Measurements from ENCODE around the gene C11orf98. TPM values are rescaled to one million over a fixed set of nuclear protein-coding genes. Genes with fewer than 3 reads are reported as not detected.
"Not testable (repeated sequence)": the region's sequence is repeated elsewhere in the genome, so short reads cannot be mapped to it uniquely, and the experiment has no call there.

Gene C11orf98
- 86.3 and 116 TPM in 2 replicates for total RNA-seq (2014; rRNA removed; shearing (Covaris generic))

DNA sequence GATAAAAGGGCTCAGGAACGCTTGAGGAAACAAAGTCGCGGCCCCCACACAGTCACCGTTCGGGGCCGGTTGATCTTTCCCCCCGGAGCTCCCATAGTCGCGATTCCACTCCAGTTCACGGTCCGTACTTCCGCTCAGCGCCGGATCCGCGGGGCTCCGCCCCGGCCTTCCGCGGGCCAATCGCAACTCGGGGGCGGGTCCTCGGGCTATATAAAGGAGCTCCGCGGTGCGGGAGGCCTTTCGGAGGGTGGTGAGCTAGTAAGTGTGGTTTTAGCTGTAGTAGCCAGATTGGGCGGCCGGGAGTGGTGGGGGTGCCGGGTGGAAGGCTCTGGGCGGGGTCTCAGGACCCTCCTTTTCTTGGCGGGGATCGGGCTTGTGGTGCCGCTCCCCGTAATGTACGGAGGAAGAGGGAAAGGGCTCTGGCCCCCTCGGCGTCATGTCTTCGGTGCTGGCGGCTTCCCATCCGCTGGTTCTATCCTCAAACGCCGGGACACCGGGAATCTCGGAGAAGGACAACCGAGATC, at the start of gene C11orf98, which contains the start of gene CSKMT:
Gene C11orf98 (minus strand): TSS at position 136 of the 524 bp plus-strand sequence. CDS start 41 bp downstream, at position 95.
Gene CSKMT (plus strand): TSS at position 238 of the 524 bp plus-strand sequence. CDS start 568 bp downstream, outside the sequence.
- DNase-seq (ENCODE audit: low read depth) = peak; percentile 91

DNA sequence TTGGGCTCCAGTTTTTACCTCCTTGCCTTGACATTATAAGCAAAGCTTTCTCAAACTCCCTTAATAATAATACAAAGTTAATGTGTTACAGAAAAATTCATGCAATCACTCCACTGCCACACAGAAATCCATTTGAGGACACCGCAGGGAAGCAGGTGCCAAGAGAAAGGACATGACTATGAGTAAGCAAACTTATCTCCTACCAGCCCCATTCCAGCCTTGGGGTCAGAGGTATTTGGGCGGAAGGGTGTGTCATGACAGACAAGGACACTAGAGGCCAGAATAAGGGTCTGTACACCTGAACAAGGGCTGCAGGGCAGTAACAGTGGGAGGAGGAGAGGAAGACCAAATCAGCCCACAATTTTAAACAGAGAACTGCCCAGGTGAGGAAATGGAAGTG, 48.3 kb upstream of the C11orf98 start:
- DNase-seq (ENCODE audit: low read depth) = no peak

DNA sequence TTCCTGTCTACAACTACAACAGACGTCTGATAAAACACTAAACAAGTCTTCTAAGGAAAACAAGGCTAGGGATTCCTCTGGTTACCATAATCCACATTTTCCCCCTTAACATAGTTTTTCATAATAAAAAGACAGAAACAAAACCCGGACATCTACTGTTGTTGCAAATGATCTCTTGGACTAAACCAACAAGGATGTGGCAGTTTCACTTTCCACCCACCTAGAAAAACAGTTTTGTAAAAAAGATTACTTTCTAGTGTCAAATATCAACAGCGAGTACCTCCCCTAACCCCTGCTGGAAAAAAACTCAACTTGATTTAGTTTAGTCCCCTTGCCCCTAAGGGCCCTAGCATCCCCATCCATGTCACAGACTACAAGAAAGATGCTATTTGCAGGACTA, 47.9 kb upstream of the C11orf98 start:
- no peak for DNase-seq (ENCODE audit: low read depth)

- no peak for DNase-seq (ENCODE audit: low read depth)
Observed at GRCh38 chr11:62712276-62712812, 47.3 kb upstream of the C11orf98 start.

DNA sequence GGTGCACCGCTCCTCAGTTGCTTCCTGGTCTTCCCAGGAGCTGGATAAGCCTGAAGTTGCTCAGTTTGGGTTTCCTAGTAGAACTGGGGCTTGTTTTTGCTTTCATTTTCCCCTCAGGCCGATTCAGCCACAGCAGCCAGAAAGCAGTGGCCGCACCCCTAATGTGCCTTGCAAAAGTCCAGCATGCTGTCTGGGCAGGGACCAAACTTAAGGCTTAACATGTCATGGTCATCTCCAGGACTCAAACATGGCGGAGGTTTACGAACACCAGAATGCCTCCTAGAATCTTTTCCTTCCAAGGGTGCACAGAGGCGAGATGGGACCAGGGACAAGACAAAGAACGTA, 45.0 kb upstream of the C11orf98 start:
- DNase-seq (ENCODE audit: low read depth) = peak; percentile 40

- DNase-seq (ENCODE audit: low read depth) = peak; percentile 97
Observed at GRCh38 chr11:62709247-62710000, 44.4 kb upstream of the C11orf98 start.

DNA sequence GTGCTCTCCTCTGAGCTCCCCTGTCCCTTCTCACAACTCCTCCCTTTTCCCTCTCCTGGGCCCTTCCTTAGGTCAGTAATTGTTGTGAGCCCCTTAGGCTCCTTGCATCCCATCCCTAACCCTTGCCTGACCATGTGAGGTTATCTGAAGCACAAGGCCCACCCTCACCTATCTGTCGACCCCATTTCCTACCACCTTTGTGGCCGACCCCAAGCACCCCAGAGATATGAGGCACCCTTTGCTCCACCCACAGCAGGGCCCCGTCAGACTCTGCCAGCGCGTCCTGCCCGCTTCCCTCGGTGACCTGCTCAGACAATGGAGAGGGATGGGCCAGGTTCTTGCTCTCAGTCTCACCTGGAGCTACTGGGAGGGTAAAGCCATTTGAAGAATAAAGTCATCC, 43.8 kb upstream of the C11orf98 start:
- DNase-seq (ENCODE audit: low read depth) = no peak

GRCh38 chr11:62708392-62708791, 43.4 kb upstream of the C11orf98 start:
- DNase-seq (ENCODE audit: low read depth) = no peak

DNA sequence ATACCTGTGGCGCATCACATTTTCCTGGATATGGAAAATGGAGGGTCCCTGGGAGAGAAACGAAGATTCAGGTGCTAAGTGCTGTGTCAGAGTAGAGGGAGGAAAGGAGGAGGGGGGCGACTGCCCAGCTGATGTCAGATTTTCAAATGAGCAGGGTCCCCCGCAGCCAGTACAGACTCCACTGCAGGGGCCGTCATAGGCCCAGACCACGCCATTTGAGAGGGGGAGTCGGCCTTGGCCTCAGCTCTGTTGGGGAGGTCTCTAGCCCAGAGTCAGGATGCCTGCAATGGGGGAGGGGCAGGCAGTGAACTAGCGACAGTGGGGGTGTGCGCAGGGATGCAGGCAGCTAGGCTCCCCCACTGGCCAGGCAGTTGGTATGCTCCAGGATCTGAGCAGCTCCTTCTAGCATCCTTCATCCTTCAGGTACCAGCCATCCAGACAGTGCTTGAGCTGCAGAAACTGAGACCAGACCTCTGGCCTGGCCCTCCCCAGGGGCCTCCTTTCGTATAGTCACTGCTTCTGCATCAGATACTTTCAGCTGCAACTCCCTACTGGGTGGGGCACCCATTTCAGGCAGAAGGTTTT, 42.4 kb upstream of the C11orf98 start, which contains the start of the genes BSCL2 and GNG3:
Gene BSCL2 (minus strand): TSS at position 148 of the 585 bp plus-strand sequence. CDS start 229 bp downstream, outside the sequence.
Gene GNG3 (plus strand): TSS at position 400 of the 585 bp plus-strand sequence. CDS start 620 bp downstream, outside the sequence.
- no peak for DNase-seq (ENCODE audit: low read depth)

DNA sequence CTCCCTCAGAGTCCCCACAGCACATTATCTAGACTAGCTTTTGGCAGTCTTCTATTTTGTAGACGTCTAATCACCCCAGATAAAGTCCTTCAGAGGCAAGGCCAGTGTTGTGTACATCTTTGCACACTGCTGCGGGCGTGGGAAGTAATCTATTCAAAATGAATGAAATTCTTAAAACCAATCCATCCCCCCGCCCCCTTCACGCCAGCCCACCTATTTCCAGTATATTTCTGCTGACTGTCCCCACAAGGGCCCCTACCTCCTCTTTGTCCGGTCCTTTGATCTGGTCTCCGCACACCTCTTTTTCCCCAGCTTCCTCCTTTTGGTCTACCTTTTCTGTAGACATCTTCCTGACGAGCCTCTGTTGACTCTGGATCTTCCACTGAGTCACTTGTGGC, 41.8 kb upstream of the C11orf98 start:
- DNase-seq (ENCODE audit: low read depth) = no peak

GRCh38 chr11:62705880-62706849, 41.2 kb upstream of the C11orf98 start:
- peak; percentile 97 for DNase-seq (ENCODE audit: low read depth)

- DNase-seq (ENCODE audit: low read depth) = no peak
Observed at GRCh38 chr11:62705413-62705812, 40.4 kb upstream of the C11orf98 start.

DNA sequence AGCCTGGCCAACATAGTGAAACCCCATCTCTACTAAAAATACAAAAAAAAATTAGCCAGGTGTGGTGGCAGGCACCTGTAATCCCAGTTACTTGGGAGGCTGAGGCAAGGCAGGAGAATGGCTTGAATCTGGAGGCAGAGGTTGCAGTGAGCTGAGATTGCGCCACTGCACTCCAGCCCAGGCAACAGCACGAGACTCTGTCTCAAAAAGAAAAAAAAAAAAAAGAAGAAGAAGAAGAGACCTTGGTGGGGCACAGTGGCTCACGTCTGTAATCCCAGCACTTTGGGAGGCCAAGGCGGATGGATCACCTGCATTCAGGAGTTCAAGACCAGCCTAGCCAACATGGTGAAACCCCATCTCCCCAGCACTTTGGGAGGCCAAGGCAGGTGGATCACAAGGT, 38.9 kb upstream of the C11orf98 start:
- not testable (repeated sequence) for DNase-seq (ENCODE audit: low read depth)

DNA sequence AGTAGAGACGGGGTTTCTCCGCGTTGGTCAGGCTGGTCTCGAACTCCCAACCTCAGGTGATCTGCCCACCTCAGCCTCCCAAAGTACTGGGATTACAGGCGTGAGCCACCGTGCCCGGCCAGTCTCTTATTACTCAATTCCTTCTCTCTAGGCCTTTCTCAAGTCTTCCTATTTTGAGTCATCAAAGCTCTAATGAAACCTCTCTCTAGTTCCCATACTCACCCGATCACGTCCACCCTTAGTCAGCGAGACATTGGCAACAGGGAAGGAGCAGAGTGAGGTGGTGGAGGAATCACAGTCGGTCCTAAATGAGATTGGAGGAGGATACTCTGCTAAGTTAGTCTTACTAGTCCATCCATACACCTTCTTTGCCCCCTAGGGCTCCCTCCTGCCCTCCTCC, 37.2 kb upstream of the C11orf98 start:
- no peak for DNase-seq (ENCODE audit: low read depth)

DNA sequence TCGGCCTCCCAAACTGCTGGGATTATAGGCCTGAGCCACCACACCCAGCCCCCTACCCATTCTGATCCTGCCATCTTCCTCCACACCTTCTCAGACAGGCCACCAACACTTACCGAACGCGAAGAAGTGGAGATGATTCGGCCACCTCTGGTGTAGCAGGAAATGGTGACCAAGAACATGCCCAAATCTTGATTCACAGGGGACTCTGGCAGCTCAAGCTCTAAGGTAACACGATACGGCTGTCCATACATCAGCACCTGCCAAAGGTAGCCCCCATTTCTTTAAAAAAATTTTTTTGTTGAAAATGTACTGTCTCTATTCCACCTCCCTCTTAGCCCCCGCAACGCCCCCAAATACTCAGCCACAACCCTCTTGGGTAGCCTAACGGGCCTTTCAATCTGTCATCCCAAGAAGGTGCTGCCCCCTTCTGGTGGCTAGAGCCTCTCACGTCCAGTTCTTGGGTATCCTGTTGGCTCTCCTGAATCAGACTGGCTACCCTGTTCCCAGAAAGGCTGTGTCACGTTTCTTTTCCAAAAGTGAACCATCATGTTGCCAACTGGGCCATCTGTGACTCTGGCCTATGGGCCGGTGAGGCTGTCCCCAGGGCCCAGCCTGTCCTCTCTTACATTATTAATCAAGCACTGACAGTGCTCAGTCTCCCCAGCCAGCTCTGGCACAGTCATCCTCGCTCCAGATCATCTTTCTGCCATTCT, 29.6 kb upstream of the C11orf98 start:
- peak; percentile 78 for DNase-seq (ENCODE audit: low read depth)

- not testable (repeated sequence) for DNase-seq (ENCODE audit: low read depth)
Observed at GRCh38 chr11:62693624-62694023, 28.6 kb upstream of the C11orf98 start.

GRCh38 chr11:62689421-62690183, 24.6 kb upstream of the C11orf98 start, which contains the start of gene LRRN4CL:
Gene LRRN4CL (minus strand): TSS chr11:62689530. CDS start chr11:62688508, 1,022 bp downstream.
- DNase-seq (ENCODE audit: low read depth) = no peak

DNA sequence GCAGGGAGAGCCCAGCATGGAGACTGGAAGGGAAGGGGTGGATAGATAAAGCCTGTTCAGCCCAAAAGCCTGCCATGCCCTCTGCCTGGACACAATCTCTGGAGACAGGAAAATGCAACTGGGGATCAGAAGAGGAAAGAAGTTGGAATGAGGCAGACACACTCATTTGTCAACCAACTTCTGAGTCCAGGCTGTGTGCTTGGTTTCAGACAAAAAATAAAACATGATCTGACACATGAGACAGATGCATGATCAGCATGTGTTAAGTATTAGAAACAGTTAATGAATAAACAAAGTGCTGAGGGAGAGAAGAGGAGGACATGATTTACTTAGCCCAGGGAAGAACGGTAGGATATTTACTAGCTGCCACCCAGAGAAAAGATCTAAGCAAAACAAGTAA, 23.5 kb upstream of the C11orf98 start:
- no peak for DNase-seq (ENCODE audit: low read depth)

DNA sequence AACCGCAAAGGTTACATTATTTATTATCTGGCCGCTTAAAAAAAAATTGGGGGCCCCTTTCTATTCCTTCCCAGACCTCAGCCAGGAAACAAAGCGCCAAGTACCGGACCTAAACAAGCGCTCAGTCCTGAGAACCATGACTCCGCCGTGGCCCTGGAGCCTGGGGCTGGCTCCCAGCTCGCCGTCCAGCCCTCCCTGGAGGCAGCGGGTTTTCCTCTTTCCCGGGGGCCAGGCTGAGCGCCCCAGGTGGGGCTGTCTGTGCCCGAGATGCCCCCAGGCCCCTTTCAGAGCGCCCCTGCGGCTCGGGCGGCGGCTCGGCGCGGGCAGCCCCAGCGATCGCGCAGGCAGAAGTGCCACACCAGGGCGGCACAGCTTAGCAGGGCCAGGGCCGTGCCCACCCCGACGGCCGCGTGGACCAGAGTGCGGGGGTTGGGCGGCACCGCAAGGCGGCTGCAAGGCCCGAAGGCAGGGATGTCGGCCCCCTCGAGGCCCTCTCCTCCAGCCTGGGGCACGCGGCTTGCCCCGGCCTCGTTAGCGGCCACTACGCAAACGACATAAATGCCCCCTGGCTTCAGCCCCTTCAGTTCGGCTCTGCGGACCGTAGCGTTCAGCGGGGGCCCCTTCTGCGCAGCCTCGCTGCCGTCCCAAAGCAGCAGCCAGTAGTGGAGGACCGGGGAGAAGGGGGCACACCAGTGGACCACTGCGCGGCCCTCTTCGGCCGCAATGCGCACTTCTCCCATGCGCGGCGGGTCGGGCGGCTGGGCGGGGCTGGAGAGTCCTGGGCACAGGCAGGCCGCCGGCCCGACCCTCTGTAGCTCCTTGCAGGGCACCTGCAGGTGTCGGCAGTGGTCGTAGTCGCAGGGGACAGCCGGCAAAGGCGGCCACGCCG, 22.7 kb upstream of the C11orf98 start:
- no peak for DNase-seq (ENCODE audit: low read depth)
